Astrocyte of the cerebellum (primary cell): ENCODE results near the gene KIF25.

Source experiments
- DNase-seq: peaks from one replicate; pipeline ENCODE4 v3.0.0-alpha.2; 2011; ENCODE audit warnings: low read depth
- H3K4me3 ChIP-seq: 2 replicates; pipeline ENCODE4 v1.5.1; 2011; ENCODE audit warnings: mild to moderate bottlenecking, low read depth, low read length, moderate library complexity
- CTCF ChIP-seq: IDR thresholded peaks from 2 replicates; pipeline ENCODE4 v1.5.1; 2012; ENCODE audit warnings: low read length, low read depth, moderate library complexity, mild to moderate bottlenecking; ENCODE audit errors: missing control alignments
- in situ Hi-C: cut with HindIII; loops from 2 replicates; pipeline ENCODE4 v1.10.0; 2017; ENCODE audit warnings: low sequenced_read_pairs

Gene KIF25

GRCh38 chr6:168052291-168052891 is 54.9 kb downstream of the KIF25 start:
- in situ Hi-C loops, result no loop called here
- DNase-seq, result no peak
- TF ChIP-seq CTCF, result no peak

DNA sequence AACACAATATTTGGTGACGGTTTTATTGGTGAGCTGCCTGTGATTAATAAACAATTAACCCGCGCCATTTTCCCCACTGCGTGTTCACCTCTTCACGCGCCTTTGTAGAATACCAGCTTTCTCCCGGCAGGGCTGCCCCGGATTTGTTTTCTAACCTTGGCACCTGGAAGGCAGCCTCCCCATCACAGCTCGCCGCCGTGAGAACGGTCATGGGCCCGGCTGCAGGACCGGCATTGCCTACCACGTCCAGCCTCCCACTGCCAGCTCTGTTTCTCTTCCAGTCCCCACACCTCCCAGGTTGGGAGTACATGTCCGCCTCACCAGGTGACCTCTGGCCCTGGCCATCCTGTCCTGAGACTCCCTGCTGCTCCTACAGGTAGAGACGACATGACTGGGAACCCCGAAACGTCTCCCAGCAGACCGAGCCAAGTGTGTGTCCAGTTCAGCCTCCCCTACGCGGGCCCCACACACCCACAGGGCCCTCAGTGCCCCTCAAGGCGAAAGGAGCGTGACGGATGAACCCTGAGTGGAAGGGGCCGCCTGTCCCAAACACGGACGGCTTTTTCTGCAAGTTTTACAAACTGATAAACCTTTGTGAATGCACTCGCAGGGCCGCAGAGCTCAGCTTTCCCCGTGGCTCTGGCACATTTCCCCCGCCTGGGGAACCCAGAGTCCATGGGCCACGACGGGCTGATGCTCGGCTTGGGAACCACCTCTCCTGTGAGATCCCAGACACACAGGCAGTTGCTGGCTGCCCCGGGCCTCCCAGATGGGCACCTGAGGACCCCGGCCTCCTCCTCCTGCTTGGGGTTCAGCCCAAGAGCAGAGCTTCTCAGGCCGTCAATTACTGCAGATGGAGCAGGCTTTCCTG is 55.9 kb downstream of the KIF25 start:
- in situ Hi-C loops, result no loop called here
- no peak overlapping the region for H3K4me3 ChIP-seq
- no peak for TF ChIP-seq CTCF
- no peak for DNase-seq

More at GRCh38 chr6:168052291-168052891, 54.9 kb downstream of the KIF25 start:
- H3K4me3 ChIP-seq, result no peak overlapping the region

GRCh38 chr6:168053957-168054471 is 56.5 kb downstream of the KIF25 start:
- in situ Hi-C loops, result no loop called here
- no peak for TF ChIP-seq CTCF
- no peak for DNase-seq
- no peak overlapping the region for H3K4me3 ChIP-seq

GRCh38 chr6:168054765-168055560 is 57.5 kb downstream of the KIF25 start:
- in situ Hi-C loops, result no loop called here
- TF ChIP-seq CTCF, result no peak
- H3K4me3 ChIP-seq, result no peak overlapping the region
- DNase-seq, result no peak

DNA sequence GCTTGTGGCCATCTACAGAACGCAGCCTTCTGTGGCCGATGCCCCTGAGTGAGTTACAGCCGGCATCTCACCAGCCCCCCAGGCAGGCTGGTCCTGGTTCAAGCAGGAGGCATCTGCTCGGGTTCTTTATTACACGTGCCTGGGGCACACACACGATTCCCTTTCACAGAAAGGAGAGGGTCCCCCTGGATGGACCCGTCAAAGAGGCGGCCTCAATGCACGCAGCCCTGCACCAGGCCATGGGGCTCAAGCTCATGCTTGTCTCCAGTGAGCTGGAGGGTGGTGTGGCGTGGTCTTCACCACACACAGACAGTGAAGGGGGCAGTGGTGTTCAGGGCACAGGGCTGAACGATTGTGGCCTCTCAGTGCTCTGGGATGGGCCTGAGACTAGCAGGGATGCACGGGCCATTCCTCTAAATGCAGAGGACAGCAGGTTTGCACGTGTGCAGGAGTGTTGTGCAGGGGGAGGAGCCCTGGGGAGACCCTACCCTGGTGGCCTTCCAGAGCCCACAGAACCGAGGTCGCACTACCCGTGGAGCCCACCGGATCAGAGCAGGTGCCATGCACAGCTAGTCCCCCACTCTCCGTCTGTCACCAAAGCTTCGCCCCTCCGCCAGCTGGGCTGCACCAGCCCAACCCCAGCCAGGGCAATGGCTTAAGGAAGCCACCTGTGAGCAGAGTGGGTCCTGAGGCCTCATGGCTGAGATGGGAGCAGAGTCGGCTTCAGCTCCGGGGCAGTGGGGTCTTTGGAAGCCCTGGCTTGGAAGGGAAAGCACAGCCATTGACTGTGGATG is 58.4 kb downstream of the KIF25 start:
- TF ChIP-seq CTCF, result no peak
- in situ Hi-C loops, result no loop called here
- DNase-seq, result no peak
- no peak overlapping the region for H3K4me3 ChIP-seq
